HPDE6-E6E7 (cell line): ENCODE measurements around the gene ARHGAP19.

ENCODE experiments used
- DNase-seq: peaks from one replicate; pipeline ENCODE4 v3.0.0; 2011; ENCODE audit warnings: missing footprints; ENCODE audit errors: extremely low spot score

The ARHGAP19 gene

GRCh38 chr10:97196223-97197029 is 96.0 kb downstream of the ARHGAP19 start:
- peak; percentile 42 for DNase-seq

- DNase-seq, result no peak
Measured at GRCh38 chr10:97195706-97196222, 96.7 kb downstream of the ARHGAP19 start.

GRCh38 chr10:97192952-97193435 is 99.4 kb downstream of the ARHGAP19 start:
- no peak for DNase-seq

DNA sequence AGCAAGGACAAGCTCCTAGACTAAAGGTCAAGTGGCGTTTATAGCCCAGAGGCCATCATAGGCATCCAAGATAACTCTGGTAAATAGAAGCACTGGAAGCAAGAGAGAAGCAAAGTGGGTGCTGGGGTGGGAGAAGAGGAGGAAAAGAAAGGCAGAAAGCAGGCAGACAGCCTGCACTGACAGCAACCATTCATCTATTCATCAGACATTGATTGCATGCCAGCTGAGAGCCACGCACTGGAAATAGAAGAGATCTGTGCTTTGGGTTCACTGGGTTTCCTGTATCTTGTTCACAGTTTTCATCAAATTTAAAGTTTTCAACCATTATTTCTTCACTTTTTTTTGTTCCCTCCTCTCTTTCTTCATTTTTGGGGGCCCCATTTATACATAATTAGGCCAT is 102.0 kb downstream of the ARHGAP19 start:
- DNase-seq, result no peak

- DNase-seq, result no peak
Measured at GRCh38 chr10:97188261-97188711, 104.2 kb downstream of the ARHGAP19 start.

GRCh38 chr10:97186911-97187310 is 105.5 kb downstream of the ARHGAP19 start:
- no peak for DNase-seq

- no peak for DNase-seq
Measured at GRCh38 chr10:97185326-97186058, 106.9 kb downstream of the ARHGAP19 start, which contains the start of gene SLIT1. Gene SLIT1, minus strand, starts transcription at chr10:97185959. Its CDS starts 285 bp downstream, at chr10:97185674.

DNA sequence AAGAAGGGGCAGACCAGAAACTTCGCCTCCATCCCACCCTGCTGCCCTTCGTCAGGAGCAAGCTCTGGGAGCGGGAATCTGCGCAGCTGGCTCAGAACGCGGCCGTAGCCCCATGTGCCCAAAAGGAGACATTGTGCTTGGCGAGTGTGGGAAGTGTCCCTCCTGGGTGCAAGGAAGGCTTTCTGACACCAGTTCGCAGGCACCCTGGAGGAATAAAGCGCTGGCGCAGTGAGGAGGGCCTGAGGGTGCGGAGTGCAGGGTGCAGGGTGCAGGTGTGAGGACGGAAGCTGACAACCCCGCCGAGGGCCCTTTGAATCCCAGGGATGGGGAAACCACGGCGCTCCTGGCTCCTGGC is 107.5 kb downstream of the ARHGAP19 start:
- DNase-seq, result no peak

GRCh38 chr10:97183314-97183713 is 109.1 kb downstream of the ARHGAP19 start:
- no peak for DNase-seq

DNA sequence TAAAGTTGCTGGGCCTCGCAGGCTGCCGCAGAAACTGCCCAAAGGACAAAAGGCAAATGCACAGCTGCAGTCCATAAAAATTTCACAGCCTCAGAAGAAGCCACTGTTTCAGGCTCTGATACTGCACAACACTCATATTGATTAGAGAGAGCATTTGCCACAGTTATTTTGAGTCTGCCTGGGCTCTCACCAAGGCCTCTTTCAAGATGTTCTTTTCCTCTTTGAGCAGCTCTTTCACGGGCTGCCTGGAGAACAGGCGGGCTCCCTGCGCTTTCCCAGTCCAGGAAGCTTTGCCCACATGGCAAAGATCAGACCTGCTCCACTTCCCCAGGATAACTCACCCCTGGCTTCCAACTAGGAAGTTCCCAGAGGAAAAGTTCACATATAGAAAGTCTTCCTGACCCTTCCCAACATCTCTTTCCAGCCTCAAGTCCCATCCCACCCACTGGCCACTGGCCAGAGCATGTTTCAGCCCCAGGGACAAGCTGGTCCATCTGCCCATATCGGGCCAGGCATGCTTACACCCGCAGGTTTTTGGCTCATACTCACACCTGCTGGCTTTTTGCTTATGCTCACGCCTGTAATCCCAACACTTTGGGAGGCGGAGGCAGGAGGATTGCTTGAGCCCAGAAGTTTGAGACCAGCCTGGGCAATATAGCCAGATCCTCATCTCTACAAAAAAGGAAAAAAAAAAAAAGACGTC is 110.0 kb downstream of the ARHGAP19 start:
- DNase-seq, result no peak

DNA sequence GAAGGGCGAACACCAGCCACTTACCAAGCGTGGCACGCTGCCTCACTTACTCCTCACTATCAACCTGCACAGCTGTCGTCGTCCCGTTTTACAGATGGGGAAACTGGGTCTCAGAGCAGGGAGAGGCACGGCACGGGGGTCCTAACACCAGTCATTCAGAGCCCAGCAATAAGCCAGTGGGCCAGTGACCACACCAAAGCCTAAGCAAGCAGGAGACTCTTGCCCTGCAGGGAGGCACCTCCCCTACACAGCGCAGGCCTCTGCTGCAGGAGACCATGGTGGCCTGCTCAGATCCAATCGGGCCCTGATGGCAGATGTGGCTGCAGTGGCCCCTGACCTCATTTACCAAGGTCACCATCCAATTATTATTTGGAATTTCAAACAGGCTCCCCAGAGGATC is 111.5 kb downstream of the ARHGAP19 start:
- no peak for DNase-seq

GRCh38 chr10:97180363-97180755 is 112.1 kb downstream of the ARHGAP19 start:
- no peak for DNase-seq

GRCh38 chr10:97179731-97180362 is 112.6 kb downstream of the ARHGAP19 start:
- no peak for DNase-seq

DNA sequence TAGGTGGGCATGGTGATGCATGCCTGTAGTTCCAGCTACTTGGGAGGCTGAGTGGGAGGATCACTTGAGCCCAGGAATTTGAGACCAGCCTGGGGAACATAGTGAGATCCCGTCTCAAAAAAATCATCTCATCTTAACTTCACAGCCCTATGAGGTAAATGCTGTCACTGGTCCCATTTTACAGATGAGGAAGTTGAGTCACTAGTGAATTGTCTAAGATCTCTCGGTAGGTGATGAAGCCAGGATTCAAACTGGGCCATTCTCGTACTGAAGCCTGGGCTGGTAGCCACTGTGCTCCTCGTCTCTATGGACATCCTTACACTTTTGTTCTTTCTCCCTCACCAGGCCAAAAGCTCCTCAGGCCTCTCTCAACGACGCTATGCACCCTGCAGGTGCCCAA is 113.1 kb downstream of the ARHGAP19 start:
- DNase-seq, result no peak

DNA sequence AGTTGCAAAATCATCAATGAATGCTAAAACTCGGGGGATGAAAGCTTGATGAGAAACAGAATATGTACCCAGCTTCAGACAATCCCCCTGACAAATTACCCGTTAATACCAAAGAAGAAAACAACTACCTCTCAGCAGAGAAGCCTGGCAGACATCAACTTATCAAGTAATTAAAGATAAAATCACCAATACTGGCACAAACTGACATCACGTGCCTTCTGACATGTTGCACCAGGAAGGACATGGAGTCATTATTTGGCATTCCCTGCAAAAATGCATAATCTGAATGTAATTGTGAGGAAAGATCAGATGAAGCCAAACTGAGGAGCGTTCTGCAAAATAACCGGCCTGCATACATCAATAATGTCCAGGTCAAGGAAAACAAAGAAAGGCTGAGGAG is 114.4 kb downstream of the ARHGAP19 start:
- DNase-seq, result no peak

DNA sequence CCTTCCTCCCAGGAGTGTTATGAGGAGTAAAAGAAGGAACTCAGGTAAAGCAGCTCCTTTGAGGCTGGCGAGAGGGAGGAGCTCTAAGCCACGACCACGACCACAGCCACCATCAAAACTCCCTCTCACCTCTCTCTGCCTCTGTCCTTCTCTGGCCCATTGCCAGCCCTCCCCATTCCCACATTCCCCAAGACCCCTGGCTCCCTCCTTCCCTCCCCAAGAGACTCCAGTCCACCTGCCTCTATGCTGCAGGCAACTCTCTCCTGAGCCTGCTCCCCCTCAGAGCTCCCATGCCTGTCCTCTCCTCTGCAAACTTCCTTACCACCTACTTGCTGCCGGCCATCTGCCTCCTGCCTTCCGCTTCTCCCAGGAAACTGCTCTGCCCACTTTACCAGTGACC is 116.2 kb downstream of the ARHGAP19 start:
- DNase-seq, result no peak

DNA sequence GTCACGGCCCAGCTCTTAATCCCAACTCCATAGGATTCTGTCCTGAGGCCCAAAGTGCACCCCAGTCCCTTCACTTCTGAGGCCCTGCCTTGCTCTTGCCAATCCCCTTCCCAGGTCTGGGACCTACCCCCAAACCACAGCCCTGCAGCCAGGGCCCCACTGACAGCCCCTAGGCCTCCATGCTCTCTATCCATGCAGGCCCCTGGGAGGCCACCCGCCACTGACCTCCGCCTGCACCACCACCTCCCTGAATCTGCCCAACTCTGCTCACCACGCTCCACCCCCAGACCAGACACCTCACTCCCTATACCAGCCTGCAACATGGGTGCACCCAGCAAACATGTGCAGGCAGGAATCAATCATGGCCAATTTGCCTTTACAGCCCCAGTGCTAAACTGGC is 116.9 kb downstream of the ARHGAP19 start:
- no peak for DNase-seq

- DNase-seq, result no peak
Measured at GRCh38 chr10:97174941-97175340, 117.5 kb downstream of the ARHGAP19 start.

GRCh38 chr10:97174276-97174775 is 118.1 kb downstream of the ARHGAP19 start:
- DNase-seq, result no peak

DNA sequence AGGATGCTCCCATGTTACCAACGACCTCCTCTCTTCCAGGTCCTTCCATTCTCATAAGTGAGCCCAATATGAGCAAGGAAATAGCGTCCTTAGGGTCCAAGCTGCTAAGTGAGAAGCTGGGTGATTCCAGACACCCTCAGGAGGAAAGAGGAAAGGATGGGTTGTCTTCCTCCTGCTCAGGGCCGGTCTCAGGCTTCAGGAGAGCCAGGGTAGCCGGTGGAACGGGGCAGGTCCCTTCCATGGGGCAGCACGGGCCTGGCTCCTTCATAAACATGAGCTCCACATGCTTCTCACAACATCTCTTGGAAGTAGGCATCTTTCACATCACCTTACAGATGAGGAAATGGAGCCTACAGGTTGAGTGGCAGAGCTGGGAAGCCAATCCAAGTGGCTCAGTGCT is 119.4 kb downstream of the ARHGAP19 start:
- DNase-seq, result no peak
